ENCODE measurements around the gene BAHCC1. TPM values are rescaled to one million over a fixed set of nuclear protein-coding genes. Genes with fewer than 3 reads are reported as not detected.
A peak's percentile ranks its signal among the peaks of the same experiment; 100 is the strongest.

BAHCC1 gene
- total RNA-seq, 2 donors from 2014 or later, result 0.02 to 0.14 TPM

GRCh38 chr17:81437191-81437651, 42.0 kb downstream of the BAHCC1 start:
- H3K27ac Mint-ChIP-seq, result no peak overlapping the region
- ATAC-seq (replicated peaks in 1 of 2), result no peak
- no peaks in the 10 kb centered on the region for H3K36me3 Mint-ChIP-seq (ENCODE audit: insufficient read depth in 2 of 2)
- no peak overlapping the region for H3K4me3 Mint-ChIP-seq
- no peaks in the 10 kb centered on the region for H3K27me3 Mint-ChIP-seq (ENCODE audit: low read depth)
- no peaks in the 10 kb centered on the region for H3K9me3 Mint-ChIP-seq
- H3K4me1 Mint-ChIP-seq (ENCODE audit: low read depth), result peaks cover 5% of the 10 kb centered on the region
- DNase-seq, result no peak

DNA sequence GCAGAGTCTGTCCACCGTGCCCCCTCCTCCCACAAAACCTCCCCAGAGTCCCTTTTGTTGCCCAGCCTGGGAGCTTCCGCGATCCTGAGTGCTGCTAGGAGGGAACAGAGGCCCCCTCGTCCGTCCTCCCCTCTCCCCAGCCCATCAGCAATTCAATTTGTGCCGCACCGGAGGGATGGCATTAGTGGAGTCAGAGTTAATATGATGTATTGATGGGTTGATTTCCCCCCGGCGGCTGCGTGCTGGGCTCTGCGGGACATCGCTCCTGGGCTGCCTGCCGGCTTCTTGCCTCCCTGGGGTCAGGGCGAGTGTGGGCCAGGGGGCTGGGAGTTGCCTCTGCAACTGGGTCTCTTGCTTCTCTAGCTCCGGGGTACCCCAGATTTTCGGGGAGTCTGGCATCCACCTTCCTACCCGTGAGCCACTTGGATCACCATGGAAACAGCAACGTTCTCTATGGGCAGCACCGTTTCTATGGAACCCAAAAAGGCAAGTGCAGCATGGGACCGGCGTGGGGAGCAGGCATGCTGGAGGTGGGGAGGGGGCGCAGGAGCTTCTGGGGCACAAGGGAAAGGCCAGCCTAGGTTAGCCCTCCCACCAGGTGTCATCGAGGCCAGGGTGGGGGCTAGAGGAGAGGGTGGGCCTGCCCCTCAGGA, 42.9 kb downstream of the BAHCC1 start:
- no peak overlapping the region for H3K27ac Mint-ChIP-seq
- ATAC-seq (replicated peaks in 1 of 2), result no peak

GRCh38 chr17:81438688-81439087, 43.4 kb downstream of the BAHCC1 start:
- Mint-ChIP-seq H3K4me3 (no peak overlapping the region), H3K4me1 (ENCODE audit: low read depth) (peaks cover 5% of the 10 kb centered on the region), H3K27me3 (ENCODE audit: low read depth) (no peaks in the 10 kb centered on the region), H3K36me3 (ENCODE audit: insufficient read depth in 2 of 2) (no peaks in the 10 kb centered on the region), H3K27ac (no peak overlapping the region), H3K9me3 (no peaks in the 10 kb centered on the region)
- DNase-seq (no peak), ATAC-seq (replicated peaks in 1 of 2) (no peak)

More for the DNA sequence above, 42.9 kb downstream of the BAHCC1 start:
- Mint-ChIP-seq H3K4me1 (ENCODE audit: low read depth) (peaks cover 5% of the 10 kb centered on the region), H3K27me3 (ENCODE audit: low read depth) (no peaks in the 10 kb centered on the region), H3K36me3 (ENCODE audit: insufficient read depth in 2 of 2) (no peaks in the 10 kb centered on the region), H3K9me3 (no peaks in the 10 kb centered on the region), H3K4me3 (no peak overlapping the region)
- no peak for DNase-seq

DNA sequence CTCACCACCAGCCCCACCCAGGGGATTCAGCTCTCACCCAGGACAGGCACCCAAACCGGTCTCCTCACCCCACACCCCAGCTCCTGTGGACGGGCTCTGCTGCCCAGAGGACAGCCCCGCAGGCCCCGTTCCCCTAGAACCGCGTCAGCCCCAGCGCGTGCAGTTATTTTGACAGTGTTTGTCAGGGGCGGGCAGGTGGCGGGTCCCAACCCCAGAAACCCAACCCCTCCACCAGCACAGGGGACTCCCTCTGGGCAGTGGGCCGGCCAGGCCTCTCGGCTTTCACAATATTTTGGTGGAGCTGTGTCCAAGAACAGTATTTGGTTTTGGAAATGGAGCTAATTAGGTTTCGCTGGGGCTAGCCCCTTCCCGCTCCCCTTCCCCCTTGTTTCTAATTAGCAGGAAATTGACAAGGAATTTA, 44.8 kb downstream of the BAHCC1 start:
- peaks cover 5% of the 10 kb centered on the region for H3K4me1 Mint-ChIP-seq (ENCODE audit: low read depth)
- H3K27me3 Mint-ChIP-seq (ENCODE audit: low read depth), result no peaks in the 10 kb centered on the region
- ATAC-seq (replicated peaks in 1 of 2), result no peak
- DNase-seq, result no peak
- no peaks in the 10 kb centered on the region for H3K9me3 Mint-ChIP-seq
- no peak overlapping the region for H3K27ac Mint-ChIP-seq
- H3K4me3 Mint-ChIP-seq, result no peak overlapping the region
- H3K36me3 Mint-ChIP-seq (ENCODE audit: insufficient read depth in 2 of 2), result no peaks in the 10 kb centered on the region

DNA sequence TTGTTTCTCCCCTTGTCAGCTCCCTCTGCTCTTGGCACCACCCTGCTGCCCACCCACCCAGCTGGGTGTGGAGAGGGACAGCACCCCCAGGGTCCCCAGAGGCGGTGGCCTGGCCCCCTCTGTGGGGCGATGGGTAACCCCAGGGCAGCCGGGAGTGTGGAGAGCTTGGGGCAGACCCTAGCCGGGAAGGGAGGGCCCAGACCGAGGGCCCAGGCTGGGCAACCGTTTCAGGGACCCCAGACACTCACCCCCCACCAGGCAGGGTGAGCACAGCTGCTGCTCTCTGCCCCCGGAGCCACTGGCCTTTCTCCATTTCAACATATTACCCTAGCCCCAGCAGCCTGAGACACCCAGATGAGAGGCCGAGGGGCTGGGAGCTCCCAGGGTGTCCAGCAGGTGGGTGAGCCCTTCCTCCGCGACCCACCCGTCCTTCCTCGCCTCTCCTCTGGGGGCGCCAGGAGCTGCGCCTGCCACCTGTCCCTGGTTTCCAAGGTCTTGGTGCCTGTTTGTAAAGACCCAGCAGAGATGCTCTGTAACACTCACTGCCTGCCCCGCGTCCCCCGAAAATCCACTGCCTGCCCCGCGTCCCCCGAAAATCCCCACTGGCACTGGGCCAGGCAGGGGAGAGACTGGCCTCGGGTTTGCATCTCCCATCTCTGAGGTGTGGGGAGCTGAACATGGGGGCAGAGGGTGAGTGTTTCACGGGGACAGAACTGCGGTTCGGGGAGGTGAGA, 45.4 kb downstream of the BAHCC1 start:
- no peaks in the 10 kb centered on the region for H3K36me3 Mint-ChIP-seq (ENCODE audit: insufficient read depth in 2 of 2)
- peaks cover 5% of the 10 kb centered on the region for H3K4me1 Mint-ChIP-seq (ENCODE audit: low read depth)
- DNase-seq (peak in 1 of 2 donors; percentile 19), ATAC-seq (replicated peaks in 1 of 2) (no peak)
- no peak overlapping the region for H3K4me3 Mint-ChIP-seq
- no peaks in the 10 kb centered on the region for H3K9me3 Mint-ChIP-seq
- H3K27me3 Mint-ChIP-seq (ENCODE audit: low read depth), result no peaks in the 10 kb centered on the region
- no peak overlapping the region for H3K27ac Mint-ChIP-seq

DNA sequence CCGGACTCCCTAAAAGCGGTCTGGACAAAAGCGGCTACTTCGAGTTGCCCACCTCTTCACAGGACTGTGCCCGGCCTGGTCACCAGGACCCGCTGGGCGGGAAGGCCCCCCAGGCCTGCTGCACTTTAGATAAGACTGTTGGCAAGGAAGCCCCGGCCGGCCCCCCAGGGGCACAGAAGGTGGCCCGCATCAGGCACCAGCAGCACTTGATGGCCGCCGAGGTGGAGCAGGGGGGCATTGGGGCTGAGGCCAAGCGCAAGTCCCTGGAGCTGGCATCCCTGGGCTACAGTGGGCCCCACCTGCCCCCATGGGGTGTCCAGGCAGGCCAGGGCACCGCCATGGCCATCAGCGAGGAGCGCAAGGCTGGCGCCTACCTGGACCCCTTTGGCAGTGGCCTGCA, 47.5 kb downstream of the BAHCC1 start:
- Mint-ChIP-seq H3K27me3 (ENCODE audit: low read depth) (no peaks in the 10 kb centered on the region), H3K27ac (no peak overlapping the region), H3K4me1 (ENCODE audit: low read depth) (peaks cover 5% of the 10 kb centered on the region), H3K9me3 (no peaks in the 10 kb centered on the region), H3K4me3 (no peak overlapping the region), H3K36me3 (ENCODE audit: insufficient read depth in 2 of 2) (no peaks in the 10 kb centered on the region)
- ATAC-seq (replicated peaks in 1 of 2), result no peak
- DNase-seq, result no peak

- ATAC-seq (replicated peaks in 1 of 2) (no peak), DNase-seq (no peak)
- Mint-ChIP-seq H3K27me3 (ENCODE audit: low read depth) (no peaks in the 10 kb centered on the region), H3K4me1 (ENCODE audit: low read depth) (peaks cover 5% of the 10 kb centered on the region), H3K27ac (no peak overlapping the region), H3K4me3 (no peak overlapping the region), H3K9me3 (no peaks in the 10 kb centered on the region), H3K36me3 (ENCODE audit: insufficient read depth in 2 of 2) (no peaks in the 10 kb centered on the region)
Measured at GRCh38 chr17:81443269-81443668, 48.0 kb downstream of the BAHCC1 start.

DNA sequence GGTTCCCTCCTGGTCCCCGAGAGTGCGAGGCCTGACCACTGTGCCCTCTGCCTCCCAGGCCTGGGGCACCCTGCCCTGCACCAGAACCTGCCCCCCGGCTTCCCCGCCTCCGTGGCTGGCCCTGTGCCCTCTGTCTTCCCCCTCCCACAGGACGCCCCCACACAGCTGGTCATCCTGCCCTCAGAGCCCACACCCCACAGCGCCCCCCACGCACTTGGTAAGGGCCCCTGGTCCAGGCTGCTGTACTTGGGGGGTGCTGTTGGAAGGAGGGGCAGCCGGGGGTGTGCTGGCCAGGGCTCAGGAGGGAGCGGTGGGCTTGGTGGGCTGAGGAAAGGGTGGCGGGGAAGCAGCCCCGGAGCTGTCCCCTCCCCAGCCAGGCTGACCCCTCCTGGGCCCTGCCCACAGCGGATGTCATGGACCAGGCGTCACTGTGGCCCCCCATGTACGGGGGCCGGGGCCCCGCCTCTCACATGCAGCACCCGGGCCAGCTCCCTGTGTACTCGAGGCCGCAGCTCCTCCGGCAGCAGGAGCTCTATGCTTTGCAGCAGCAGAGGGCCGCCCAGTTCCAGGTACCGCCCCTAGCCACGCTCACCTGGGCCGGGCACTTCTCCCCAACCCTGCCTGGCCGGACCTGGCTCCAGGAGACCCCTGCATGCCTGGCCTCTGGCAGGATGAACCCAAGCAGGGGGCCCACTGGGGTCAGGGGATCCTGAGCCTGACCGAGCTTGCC, 49.5 kb downstream of the BAHCC1 start:
- no peak overlapping the region for H3K4me3 Mint-ChIP-seq
- H3K27ac Mint-ChIP-seq, result no peak overlapping the region
- no peaks in the 10 kb centered on the region for H3K27me3 Mint-ChIP-seq (ENCODE audit: low read depth)
- no peak for ATAC-seq (replicated peaks in 1 of 2)
- no peaks in the 10 kb centered on the region for H3K36me3 Mint-ChIP-seq (ENCODE audit: insufficient read depth in 2 of 2)
- no peaks in the 10 kb centered on the region for H3K4me1 Mint-ChIP-seq (ENCODE audit: low read depth)
- DNase-seq, result no peak
- H3K9me3 Mint-ChIP-seq, result no peaks in the 10 kb centered on the region

DNA sequence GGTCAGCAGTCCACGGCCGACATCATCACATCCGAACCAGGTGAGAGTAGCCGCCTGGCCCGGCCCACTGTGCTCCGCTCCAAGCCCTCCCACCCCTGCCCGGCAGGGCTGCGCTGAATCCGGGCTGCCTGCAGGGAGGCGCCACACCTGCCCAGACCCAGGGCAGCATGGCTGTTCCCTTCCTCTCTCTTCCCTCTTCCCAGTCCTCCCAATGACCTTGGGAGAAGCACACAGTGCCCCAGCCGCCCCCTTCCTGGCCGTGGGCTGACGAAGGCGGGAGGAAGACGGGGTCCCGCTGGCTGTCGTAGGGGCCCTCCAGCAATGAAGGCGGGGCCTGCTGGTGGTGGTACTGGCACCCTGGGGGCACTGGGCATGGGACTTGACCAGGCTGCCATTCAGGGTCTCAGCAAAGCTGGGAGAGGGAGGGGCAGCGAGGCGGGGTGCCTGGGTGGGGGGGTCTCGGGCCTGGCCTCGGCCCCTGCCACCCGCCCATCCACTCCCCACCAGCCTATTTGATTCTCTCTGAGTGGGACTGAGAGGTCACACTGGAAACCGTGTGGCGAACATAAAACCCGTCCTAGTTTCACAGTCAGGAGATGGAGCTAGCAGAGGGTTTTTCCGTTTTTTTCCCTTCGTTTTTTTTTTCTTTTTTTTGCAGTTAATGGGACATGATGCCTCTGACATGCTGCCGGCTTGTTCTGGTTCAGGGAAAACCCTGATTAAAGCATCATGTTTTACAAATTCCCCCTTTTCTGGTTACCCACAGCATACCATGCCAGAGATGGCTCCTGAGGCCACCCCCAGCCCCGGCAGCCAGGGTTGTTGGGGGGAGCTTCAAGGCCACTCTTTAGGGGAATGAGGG, 50.6 kb downstream of the BAHCC1 start:
- H3K36me3 Mint-ChIP-seq (ENCODE audit: insufficient read depth in 2 of 2), result no peaks in the 10 kb centered on the region
- no peak overlapping the region for H3K27ac Mint-ChIP-seq
- no peak overlapping the region for H3K4me3 Mint-ChIP-seq
- no peaks in the 10 kb centered on the region for H3K9me3 Mint-ChIP-seq
- no peak for DNase-seq
- H3K4me1 Mint-ChIP-seq (ENCODE audit: low read depth), result no peaks in the 10 kb centered on the region
- no peaks in the 10 kb centered on the region for H3K27me3 Mint-ChIP-seq (ENCODE audit: low read depth)
- ATAC-seq (replicated peaks in 1 of 2), result no peak

DNA sequence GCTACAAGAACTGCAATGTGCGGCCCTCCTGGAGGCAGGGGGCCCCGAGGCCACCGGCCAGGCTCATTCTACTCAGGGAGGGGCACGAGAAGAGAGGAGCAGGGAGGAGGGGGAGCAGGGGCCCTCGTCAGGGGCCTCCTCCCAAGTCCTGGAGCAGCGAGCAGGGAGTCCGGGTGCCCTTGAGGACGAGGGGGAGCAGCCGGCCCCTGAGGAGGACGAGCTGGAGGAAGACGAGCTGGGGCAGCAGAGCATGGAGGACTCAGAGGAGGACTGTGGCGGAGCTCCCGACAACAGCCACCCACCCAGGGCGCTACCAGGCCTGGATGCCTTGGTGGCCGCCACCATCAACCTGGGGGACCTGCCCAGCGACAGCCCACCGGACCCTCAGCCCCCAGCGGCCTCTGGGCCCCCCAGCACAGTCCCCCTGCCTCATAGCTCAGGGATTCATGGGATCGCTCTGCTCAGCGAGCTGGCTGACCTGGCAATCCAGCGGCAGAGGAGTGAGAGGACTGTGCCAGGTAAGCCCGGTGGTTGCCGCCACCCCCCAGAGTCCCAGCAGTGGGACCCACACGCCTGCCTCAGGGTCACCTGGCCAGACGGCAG, 52.2 kb downstream of the BAHCC1 start:
- ATAC-seq (replicated peaks in 1 of 2) (no peak), DNase-seq (no peak)
- Mint-ChIP-seq H3K27me3 (ENCODE audit: low read depth) (no peaks in the 10 kb centered on the region), H3K4me1 (ENCODE audit: low read depth) (no peaks in the 10 kb centered on the region), H3K9me3 (no peaks in the 10 kb centered on the region), H3K36me3 (ENCODE audit: insufficient read depth in 2 of 2) (no peaks in the 10 kb centered on the region), H3K4me3 (no peak overlapping the region), H3K27ac (no peak overlapping the region)

- H3K4me3 Mint-ChIP-seq, result no peak overlapping the region
Measured at GRCh38 chr17:81448442-81448841, 53.2 kb downstream of the BAHCC1 start.

DNA sequence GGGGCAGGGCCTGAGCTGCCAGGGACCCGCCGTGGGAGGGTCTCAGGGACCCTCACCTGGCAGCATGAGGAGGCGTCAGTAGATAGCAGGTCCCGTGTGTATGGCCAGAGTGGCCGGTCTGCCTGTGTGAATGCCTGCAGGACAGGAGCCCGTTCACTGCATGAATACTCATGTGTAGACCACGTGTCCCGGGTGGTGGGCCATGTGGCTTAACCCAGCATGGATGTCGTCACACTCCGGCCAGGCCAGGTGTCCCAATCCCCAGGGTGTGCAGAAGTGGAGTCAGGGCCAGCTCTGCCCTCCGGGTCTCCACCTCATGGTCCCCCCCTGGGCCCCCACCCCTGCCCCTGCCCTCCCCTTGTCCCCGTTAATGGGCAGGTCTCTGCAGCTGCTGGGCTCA, 53.7 kb downstream of the BAHCC1 start:
- Mint-ChIP-seq H3K4me3 (no peak overlapping the region), H3K4me1 (ENCODE audit: low read depth) (no peaks in the 10 kb centered on the region), H3K27me3 (ENCODE audit: low read depth) (no peaks in the 10 kb centered on the region), H3K36me3 (ENCODE audit: insufficient read depth in 2 of 2) (no peaks in the 10 kb centered on the region), H3K9me3 (no peaks in the 10 kb centered on the region), H3K27ac (no peak overlapping the region)
- no peak for DNase-seq
- ATAC-seq (replicated peaks in 1 of 2), result no peak

More at GRCh38 chr17:81448442-81448841, 53.2 kb downstream of the BAHCC1 start:
- H3K27me3 Mint-ChIP-seq (ENCODE audit: low read depth), result no peaks in the 10 kb centered on the region
- no peaks in the 10 kb centered on the region for H3K9me3 Mint-ChIP-seq
- H3K4me1 Mint-ChIP-seq (ENCODE audit: low read depth), result no peaks in the 10 kb centered on the region
- ATAC-seq (replicated peaks in 1 of 2), result no peak
- H3K36me3 Mint-ChIP-seq (ENCODE audit: insufficient read depth in 2 of 2), result no peaks in the 10 kb centered on the region
- DNase-seq, result no peak
- no peak overlapping the region for H3K27ac Mint-ChIP-seq
